Body of pancreas (tissue), 4 donors: ENCODE data around the gene DPYD.

ENCODE experiments used
- CTCF ChIP-seq, 7 experiments: fragments of 450-650 bp in 4 of 7; fragments of 200-600 bp in 3 of 7; sonication (generic) in 3 of 7; IDR thresholded peaks; one replicate each; pipeline ENCODE4 v1.5.1; 2016 to 2019; ENCODE audit warnings: antibody characterized with exemption in 7 of 7
- POLR2A ChIP-seq, 3 donors: fragments of 450-650 bp; IDR thresholded peaks; one replicate each; pipeline ENCODE4 v1.6.1; 2016; ENCODE audit warnings: antibody characterized with exemption in 3 of 3, mild to moderate bottlenecking in 2 of 3

GRCh38 chr1:97108179-97108578 is 812.7 kb downstream of the DPYD start:
- TF ChIP-seq POLR2A (IDR thresholded peaks at IDR 0.05) (no peak), CTCF (IDR thresholded peaks at IDR 0.05) (no peak)
